GM19099 (cell line): Measurements from ENCODE around the gene SLC39A9.

ENCODE experiments used
- POLR2A ChIP-seq: IDR thresholded peaks from 3 replicates; pipeline ENCODE4 v1.6.1; 2011; ENCODE audit warnings: low read depth; ENCODE audit not compliant: insufficient read length; ENCODE audit errors: extremely low read depth

SLC39A9 gene

DNA sequence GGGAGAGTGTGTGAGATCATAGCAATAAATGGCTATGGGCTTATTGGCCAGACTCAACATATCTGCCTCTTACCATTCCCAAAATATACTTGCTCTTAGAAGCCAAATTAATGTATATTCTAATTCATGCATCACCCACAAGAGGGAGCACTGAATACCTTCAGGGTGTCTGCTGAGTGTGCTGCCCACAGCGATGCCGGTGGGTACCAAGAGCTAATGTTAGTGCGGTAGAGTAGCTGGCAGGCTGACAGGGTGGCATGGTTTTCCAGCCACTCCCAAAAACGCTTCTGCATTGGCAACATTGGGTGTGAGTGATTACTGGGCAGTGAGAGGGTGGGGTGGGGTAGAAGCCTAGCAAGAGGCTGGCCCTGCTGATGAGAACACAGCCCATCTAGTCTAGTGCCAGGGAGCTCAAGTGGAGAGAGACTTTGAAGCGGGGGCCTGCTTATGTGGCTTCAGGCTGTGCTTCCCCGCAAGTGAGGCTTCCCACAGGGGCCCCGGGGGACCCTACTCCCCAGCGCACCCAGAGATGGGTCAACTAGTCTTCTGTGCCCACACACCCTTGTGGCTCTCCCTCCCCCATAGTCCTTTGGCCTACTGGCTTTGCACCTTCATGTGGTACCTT lies 76.8 kb downstream of the SLC39A9 start:
- TF ChIP-seq POLR2A = no peak

DNA sequence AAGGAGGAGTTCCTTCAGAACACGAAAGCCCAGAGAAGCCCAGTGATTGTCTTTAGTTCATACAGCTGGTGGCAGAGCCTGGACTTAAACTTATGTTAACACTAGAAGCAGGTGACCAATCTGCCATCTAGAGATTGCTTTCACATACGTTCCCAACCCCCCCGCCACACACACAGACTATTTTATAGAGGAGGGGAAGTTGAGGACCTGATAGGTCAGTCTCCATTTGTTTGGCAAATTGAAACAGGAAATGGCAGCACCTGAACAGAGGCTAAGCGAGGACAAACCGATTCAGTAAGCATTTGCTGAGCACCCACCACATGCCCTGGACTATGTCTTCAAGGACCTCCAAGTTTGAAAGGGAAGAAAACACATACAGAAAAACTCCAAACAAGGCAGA lies 81.2 kb downstream of the SLC39A9 start:
- TF ChIP-seq POLR2A = no peak

DNA sequence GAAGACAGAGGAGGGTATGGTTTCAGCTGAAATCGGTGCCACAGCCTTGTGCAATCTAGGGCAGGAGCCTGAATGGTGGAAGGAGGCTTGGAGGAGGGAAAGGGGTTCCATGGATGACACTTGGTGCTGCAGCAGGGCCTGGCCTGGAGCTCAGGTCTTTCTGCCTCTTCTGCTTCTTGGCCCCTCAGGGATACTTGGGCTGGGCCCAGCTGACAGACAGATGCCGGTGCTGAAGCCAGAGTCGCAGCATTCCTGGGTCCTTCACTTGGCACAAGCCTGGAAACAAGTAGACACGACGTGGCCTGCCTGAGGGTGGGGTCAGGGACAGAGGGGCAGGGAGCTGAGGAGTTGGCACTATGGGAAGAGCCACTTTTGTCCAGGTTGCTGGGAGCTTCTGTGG lies 81.6 kb downstream of the SLC39A9 start:
- no peak for TF ChIP-seq POLR2A

DNA sequence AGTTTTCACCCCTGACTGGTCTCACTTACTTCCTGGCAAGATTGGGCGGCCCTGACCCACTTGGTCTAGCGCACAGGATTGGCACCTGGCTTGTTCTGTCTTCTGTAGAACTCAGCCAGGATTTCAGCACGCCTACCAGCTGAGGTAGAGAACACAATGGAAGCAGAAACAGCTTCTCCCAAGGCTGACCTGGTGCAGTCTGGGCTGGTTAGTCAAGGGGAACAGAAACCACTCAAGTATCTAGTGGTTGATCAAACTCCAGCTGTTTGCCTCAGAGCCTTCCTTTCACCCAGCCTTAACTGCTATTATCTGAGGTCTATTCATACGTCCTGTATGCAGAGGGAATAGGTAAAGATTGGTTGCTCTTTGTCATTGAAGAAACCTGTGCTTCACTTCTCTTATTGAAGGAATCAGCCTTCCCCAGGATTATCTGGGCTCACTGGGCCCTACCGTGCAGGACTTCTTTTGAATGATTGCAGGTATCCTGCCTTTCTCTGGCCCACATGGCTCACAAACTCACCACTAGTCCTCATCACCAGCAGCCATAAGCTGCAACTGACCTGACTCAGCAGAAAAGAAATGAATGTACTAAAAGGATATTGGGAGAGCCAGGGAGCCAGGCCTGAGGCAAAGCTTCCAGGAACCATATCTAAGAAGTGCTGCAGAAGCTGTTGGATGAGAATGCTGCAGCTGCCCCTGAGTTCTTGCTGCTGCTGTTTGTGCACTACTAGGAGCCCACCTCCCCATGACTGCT lies 83.5 kb downstream of the SLC39A9 start:
- no peak for TF ChIP-seq POLR2A

DNA sequence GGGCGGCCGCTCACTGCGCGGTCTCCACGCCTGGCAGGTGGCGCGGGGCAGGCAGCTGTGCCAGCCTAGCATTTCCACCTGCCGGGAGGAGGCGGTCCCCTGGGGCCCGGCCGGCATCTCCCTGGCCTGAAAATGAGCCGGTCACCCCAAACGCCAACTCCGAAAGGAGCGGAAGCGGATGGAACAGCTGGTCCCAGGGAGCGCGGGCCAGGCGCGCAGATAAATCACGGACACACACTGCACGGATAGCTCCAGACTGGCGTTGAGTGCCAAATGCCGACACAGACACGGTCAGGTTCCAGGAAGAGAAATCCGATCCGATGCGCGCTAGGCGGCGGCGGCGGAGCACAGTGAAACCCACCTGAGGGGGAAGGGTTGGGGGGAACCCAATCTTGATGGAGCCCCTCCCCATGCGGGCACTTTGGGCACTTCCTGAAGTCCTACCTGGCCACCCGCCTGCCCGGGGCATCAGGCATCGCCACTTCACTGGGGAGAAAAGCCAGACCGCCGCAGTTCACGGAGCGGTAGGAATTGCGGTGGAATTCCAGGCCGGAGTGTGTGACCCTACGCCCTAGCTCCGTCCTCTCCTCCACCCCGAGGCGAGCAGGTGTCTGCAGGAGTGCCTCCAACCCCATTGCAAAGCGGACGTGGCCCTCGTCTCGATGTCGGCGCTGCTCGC lies 85.4 kb downstream of the SLC39A9 start:
- TF ChIP-seq POLR2A = no peak

DNA sequence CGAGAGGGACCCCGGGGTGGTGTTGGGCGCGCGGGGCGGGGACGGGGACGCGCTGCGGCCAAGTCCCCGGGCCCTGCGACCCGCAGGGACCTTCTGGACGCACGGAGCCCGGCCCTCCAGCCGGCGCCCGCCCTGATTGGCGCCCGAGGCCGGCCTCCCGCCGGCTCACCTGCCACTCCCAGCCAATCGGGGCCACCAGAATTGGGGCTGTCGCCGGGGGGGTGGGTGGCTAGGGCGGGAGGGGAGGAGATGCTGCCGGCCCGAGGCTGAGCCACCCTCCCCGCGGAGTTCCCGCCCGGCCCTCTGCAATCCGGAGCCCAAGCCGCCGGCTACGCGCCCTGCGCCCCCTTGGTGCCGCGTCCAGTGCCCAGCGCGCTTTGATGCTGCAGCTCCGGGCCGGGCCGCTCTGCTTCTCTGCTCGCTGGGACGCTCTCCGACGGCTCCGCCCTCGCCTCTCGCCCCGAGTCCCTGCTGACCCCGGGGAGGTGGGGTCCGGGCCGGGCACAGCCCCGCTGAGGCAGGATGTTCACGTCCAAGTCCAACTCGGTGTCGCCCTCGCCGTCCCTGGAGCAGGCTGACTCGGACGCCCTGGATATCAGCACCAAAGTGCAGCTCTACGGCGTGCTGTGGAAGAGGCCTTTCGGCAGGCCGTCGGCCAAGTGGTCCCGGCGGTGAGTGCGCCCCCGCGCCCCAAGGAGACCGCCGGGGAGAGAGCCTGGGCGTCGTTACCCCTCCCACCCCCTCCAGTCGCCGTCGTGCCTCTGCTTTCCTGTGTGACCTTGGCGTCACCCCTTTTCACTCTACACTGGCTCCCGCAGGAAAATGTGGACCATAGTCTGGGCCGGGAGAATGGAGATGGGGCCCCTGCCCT lies 86.2 kb downstream of the SLC39A9 start, which contains the start of gene PLEKHD1:
Gene PLEKHD1, plus strand, starts transcription at position 285 of the 871 bp plus-strand sequence. Its CDS starts 238 bp downstream, at position 523.
- TF ChIP-seq POLR2A = no peak

DNA sequence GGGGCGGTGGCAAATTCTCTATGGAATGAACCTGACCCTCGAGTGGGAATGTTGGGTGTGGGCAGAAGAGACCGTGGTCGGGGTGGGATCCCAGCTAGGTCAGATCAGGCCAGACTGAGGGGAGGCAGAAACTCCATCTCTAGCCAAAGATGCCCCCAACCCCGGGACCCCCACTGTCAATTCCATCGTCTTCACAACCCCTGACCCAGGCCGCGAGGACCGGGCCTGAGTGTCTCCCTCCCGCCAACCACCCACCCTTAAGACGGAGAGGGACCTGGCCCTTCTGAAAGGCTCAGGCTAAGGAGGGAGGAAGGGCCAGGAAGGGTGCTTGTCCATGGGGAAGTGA lies 86.8 kb downstream of the SLC39A9 start:
- no peak for TF ChIP-seq POLR2A

DNA sequence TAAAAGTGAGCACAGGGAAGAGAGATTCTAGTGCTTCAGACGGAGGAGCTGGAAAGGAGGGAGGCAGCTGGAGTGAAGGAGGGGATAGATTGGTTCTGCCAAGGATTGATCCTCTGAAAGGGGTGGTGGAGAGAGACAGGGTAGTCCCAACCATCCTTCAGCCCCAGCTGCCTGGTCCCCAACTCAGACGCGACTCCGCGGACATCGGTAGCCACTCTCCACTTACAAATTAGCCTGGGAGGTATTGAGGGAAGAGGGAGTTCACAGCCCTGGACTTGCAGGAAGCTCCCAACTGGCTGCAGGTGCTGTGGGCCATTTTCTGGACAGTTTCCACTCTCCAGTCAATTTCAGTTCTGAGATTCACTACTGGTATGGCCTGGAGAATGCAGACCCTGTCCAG lies 87.2 kb downstream of the SLC39A9 start:
- TF ChIP-seq POLR2A = no peak

DNA sequence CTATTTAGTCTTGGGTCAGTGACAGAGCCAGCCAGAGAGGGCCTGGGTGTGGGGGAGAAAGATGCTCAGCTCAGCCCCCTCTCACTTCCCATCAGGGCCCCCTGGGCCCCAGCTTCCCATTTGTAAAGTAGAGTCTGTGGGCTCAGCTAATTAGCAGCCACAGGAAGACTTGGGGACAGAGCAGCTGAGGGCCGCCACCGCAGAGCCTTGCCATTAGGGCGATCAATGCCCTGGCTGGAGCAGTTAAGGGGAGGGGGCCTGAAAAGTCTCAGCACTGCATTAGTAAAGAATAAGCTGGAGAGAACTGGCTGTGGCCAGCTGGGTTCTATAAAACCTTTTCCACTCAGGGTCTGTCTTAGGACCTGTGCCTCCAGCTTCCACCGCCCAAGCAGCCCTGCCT lies 88.7 kb downstream of the SLC39A9 start:
- TF ChIP-seq POLR2A = no peak

DNA sequence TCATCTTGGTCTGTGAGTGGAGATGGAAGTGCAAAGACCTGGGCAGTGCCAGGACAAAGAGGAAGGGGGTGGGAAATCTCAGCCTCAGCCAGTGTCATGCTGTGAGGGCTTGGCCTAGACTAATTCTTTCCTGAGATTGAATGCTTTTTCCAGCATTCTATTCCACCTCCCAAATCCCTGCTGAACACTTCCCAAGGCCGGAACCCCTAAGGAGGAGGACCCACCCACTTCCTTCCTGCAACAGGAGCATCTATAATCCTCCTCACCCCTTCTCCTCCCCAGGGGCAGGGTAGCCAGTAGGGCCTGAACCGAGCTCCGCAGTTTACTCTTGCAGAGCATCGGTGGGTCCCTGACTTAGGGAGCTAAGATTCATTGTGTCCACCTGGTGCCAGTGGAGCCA lies 89.3 kb downstream of the SLC39A9 start:
- TF ChIP-seq POLR2A = no peak

DNA sequence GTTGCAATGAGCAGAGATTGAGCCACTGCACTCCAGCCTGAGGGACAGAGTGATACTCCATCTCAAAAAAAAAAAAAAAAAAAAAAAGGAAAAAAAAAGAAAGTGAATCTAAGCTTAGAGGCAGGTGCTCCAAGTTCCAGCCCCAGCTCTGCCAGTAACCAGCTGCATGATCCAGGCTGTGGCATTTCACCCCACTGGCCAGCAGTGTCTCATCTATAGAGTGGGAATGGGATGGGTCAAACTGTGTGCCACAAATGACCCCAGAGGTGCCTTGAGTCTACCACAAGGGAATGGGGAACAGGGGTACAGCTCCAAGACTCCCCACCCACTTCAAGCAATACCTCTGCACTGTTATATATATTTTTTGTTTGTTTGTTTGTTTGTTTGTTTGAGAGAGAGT lies 91.0 kb downstream of the SLC39A9 start:
- no peak for TF ChIP-seq POLR2A

DNA sequence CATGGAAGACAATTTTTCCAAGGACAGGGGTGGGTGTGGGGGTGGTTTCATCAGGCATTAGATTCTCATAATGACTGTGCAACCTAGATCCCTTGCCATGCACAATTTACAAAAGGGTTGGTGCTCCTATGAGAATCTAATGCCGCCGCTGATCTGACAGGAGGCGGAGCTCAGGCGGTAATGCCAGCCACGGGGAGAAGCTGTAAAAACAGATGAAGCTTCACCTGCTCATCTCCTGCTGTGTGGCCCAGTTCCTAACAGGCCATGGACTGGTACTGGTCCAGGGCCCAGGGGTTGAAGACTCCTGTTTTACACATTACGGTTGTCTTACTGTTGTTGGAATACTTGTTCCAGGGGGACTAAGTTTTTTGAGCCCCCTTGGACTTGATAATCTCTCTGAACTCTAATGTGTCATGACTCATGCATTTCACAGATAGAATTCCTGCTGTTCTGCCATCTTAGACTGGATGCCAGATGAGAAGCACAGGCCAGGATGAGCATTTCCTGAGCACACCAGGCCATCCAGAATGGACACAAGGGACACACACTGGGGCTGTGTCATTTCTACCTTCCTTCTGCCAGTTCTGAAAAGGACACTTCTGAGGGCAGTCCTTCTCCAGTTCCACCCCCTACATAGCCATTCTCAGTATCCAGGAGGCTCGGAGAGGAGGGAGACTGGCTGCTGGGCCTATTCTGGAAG lies 91.9 kb downstream of the SLC39A9 start:
- TF ChIP-seq POLR2A = no peak

DNA sequence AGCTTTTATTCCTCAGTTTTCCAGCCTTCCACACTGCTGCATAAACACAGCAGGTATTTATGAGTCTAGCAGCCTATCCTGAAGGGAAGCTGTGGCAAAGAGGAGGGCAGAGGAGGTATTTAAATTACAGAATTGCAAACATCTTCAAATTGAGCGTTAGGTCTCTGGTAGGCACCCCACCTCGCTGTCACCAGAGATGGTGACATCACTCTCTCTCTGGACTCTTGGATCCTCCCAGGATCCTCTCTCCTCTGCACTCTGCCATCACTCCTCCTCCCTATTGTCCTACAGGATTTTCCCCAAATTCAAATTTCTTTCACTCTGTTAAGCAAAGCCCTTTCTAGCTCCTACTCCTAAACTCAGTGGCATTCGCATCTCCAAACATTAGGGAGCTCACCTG lies 92.7 kb downstream of the SLC39A9 start:
- no peak for TF ChIP-seq POLR2A

DNA sequence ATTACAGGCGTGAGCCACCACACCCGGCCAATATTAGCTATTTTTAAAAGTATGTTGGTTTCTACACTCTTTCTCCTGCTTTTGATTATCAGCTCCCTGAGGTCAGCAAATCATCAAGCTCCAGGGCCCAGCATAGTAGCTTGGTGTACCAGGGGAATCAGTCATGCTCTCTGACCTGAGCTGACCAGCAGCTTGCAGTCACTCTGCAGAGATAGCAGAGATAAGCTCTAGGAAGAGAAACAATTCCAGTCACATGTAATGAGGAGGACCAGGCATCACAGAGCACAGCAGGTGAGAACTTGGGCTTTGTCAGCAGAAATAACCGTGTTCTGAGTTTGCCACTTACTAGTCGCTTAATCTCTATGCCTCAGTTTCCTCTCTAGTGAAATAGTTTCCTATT lies 94.5 kb downstream of the SLC39A9 start:
- TF ChIP-seq POLR2A = no peak
